Lung (tissue), 12 donors: ENCODE data around the gene KCNQ2. TPM values are rescaled to one million over a fixed set of nuclear protein-coding genes. Genes with fewer than 3 reads are reported as not detected.

Experiments
- ATAC-seq: fragments of 200-7000 bp; cut with Tn5 transposase; one replicate; pipeline ENCODE4 v1.9.1; 2020; ENCODE audit warnings: moderate number of reproducible peaks; ENCODE audit not compliant: insufficient read depth, low FRiP score
- DNase-seq, 3 donors: peaks; one replicate each; pipeline ENCODE4 v3.0.0-alpha.2; 2013 to 2017
- H3K27ac ChIP-seq, 2 donors: one replicate each; pipeline ENCODE4 v1.5.1; 2013; ENCODE audit warnings: mild to moderate bottlenecking in 2 of 2, moderate library complexity in 2 of 2, control low read depth in 1 of 2, inconsistent platforms in 1 of 2, low read depth in 1 of 2, low read length in 1 of 2
- H3K27me3 ChIP-seq, 3 donors: one replicate each; pipeline ENCODE4 v1.5.1; 2013; ENCODE audit warnings: low read length in 2 of 3; ENCODE audit not compliant: control insufficient read depth in 3 of 3, insufficient read depth in 3 of 3
- H3K36me3 ChIP-seq, 4 donors: one replicate each; pipeline ENCODE4 v1.5.1; 2013; ENCODE audit warnings: low read length in 4 of 4, mild to moderate bottlenecking in 1 of 4, moderate library complexity in 1 of 4; ENCODE audit not compliant: control insufficient read depth in 4 of 4, insufficient read depth in 4 of 4
- H3K4me1 ChIP-seq, 5 donors: one replicate each; pipeline ENCODE4 v1.5.1; 2013; ENCODE audit warnings: low read length in 5 of 5, mild to moderate bottlenecking in 2 of 5, moderate library complexity in 1 of 5; ENCODE audit not compliant: control insufficient read depth in 5 of 5, insufficient read depth in 5 of 5
- H3K4me3 ChIP-seq: one replicate; pipeline ENCODE4 v1.5.1; 2013; ENCODE audit warnings: mild to moderate bottlenecking, control low read depth, moderate library complexity
- H3K9ac ChIP-seq, 2 donors: one replicate each; pipeline ENCODE4 v1.5.1; 2013; ENCODE audit warnings: low read length in 2 of 2, control low read depth in 1 of 2; ENCODE audit not compliant: insufficient read depth in 1 of 2
- H3K9me3 ChIP-seq, 4 donors: one replicate each; pipeline ENCODE4 v1.5.1; 2013; ENCODE audit warnings: low read length in 3 of 4, mild to moderate bottlenecking in 1 of 4, moderate library complexity in 1 of 4; ENCODE audit not compliant: control insufficient read depth in 4 of 4, insufficient read depth in 3 of 4
- WGBS, 2 donors: extraction: QIAGEN DNeasy Blood & Tissue Kit; methylation state at CpG; one replicate each; pipeline ENCODE4 v1.1.7; 2013; 5-methylcytosine and 5-hydroxymethylcytosine counted together
- polyA plus RNA-seq, 2 donors: library from polyadenylated mRNA; stranded (reverse); fragments of 200-250 nt; gene quantifications; one replicate each; pipeline ENCODE4 v1.2.1, GENCODE V29; 2013
- total RNA-seq, 2 donors: library from RNA; depleted of rRNA in 1 of 2; stranded (reverse); fragments of >200 nt in 1 of 2; gene quantifications; one replicate each; pipeline ENCODE4 v1.2.1, GENCODE V29; 2014 to 2021
- TF ChIP-seq, protein P1 (sequence below): IDR thresholded peaks from 2 replicates; pipeline ENCODE4 v1.5.1; 2012; ENCODE audit warnings: mild to moderate bottlenecking; ENCODE audit errors: control extremely low read depth, extremely low read depth
- donor health status: control.
- donor health status: control.
- donor health status: Bipolar disorder and iron deficiency.
- donor health status: healthy.
- donor health status: DM: yes; HTN: yes; CAD: no.

The KCNQ2 gene
- total and polyA plus RNA-seq, 4 donors = 0.18 to 6.8 (median 0.28) TPM; not detected in 1

DNA sequence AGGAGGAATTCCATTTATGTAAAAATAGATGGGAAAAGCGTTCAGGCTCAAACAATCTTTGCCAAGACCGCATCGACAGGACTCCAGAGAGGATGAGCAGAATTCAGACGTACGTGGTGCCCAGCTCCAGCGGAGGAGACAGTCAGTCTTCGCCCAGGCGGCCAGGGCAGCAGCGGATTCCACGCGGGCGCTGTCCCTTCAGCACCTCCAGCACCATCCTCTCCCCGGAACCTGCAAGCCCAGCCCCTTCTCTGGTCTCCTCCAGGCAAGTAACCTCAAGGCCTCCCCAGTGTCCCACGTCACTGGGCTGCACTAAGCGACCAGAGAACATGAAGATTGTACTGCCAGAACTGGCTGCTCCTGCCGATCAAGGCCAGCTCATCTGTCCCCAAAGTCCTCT lies 2.8 kb upstream of the KCNQ2 start:
- Histone ChIP-seq H3K27ac (no peak overlapping the region), H3K36me3 (no peaks in the 10 kb centered on the region), H3K4me3 (no peak overlapping the region), H3K4me1 (peaks cover 0 to 6% (median 0%) of the 10 kb centered on the region in 5 donors), H3K9me3 (peaks cover 0 to 13% (median 0%) of the 10 kb centered on the region in 4 donors), H3K27me3 (peaks cover 22 to 57% (median 33%) of the 10 kb centered on the region in 3 donors), H3K9ac (no peak overlapping the region)
- 14 to 16% methylated on average over 16 of the region's 16 CpGs for WGBS, 2 donors
- DNase-seq (peak; percentile 46 to 65 (median 59)), ATAC-seq (no peak)
- TF ChIP-seq, protein P1, sequence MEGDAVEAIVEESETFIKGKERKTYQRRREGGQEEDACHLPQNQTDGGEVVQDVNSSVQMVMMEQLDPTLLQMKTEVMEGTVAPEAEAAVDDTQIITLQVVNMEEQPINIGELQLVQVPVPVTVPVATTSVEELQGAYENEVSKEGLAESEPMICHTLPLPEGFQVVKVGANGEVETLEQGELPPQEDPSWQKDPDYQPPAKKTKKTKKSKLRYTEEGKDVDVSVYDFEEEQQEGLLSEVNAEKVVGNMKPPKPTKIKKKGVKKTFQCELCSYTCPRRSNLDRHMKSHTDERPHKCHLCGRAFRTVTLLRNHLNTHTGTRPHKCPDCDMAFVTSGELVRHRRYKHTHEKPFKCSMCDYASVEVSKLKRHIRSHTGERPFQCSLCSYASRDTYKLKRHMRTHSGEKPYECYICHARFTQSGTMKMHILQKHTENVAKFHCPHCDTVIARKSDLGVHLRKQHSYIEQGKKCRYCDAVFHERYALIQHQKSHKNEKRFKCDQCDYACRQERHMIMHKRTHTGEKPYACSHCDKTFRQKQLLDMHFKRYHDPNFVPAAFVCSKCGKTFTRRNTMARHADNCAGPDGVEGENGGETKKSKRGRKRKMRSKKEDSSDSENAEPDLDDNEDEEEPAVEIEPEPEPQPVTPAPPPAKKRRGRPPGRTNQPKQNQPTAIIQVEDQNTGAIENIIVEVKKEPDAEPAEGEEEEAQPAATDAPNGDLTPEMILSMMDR = no peak

DNA sequence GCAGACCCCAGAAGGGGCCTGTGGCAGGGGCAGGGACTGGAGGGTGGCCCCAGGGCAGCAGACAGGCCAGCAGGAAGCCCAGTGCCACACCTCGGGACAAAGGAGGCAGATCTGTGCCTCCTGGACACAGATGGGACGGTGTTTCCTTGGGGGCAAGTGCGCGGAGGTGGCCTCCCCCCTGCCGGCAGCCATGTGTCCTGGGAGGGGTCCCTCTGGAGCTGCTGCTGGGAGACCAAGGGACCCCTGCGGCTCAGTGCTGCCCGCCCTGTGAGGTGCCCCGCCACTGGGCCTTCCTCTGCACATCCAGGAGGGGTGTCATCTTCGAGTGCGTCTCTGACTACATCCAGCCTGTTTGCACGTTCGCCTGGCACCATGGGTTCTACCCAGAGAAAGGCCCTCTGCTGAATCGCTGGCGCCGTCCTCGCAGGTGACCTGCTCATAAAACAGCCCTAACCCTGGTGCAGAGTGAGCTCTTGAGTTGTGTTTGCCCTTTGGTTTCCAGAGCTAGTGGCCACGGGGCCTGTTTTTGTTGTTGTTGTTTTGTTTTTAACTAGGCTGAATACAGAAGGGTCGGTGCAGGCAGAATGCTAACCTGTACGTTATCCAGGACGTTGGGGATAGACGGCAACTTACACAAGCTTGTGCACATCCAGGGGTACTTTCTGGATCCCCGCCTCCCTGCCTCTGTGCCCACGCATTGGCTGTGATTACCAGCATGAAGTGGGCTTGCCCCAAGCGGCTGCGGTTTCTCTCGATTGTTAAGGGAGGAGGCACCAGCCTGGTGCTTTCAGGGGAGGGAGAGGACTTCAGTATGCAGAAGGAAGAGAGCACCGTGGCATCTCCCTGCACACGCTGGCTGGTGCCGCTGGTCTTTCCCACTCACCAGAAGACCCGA lies 1.3 kb upstream of the KCNQ2 start:
- no peaks in the 10 kb centered on the region for H3K36me3 ChIP-seq
- H3K9ac ChIP-seq = no peak overlapping the region
- H3K27me3 ChIP-seq = peaks cover 30 to 54% (median 33%) of the 10 kb centered on the region in 3 donors
- no peak overlapping the region for H3K4me3 ChIP-seq
- WGBS, 2 donors = 35% methylated on average over 30 of the region's 30 CpGs
- TF ChIP-seq, protein P1 = no peak
- H3K4me1 ChIP-seq = peaks cover 0 to 8% (median 0%) of the 10 kb centered on the region in 5 donors
- H3K27ac ChIP-seq = no peak overlapping the region
- H3K9me3 ChIP-seq = peaks cover 0 to 10% (median 0%) of the 10 kb centered on the region in 4 donors
- ATAC-seq (no peak), DNase-seq (no peak)

DNA sequence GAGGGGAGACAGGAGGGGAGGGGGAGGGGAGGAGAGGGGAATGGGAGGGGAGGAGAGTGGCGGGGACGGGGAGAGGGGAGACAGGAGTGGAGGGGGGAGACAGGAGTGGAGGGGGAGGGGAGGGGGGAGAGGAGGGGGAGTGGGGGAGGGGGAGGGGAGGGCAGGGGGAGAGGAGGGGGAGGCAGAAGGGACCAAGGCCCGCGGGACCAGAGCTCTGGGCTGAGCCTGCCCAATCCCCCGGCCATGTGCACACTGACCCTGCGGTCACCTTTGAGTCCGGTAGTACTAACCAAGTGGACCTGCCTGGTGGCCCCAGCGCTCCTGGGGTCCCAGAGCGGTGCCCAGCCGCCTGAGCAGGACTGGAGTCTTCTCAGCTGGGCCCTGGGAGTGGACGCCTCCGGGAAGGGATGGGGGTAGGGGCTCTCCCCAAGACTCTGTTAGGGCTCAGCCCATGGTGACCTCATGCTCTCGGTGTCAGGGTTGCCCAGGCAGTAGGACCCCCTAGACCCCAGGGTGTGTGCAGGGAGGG lies 471 bp upstream of the KCNQ2 start:
- H3K9ac ChIP-seq = no peak overlapping the region
- H3K27me3 ChIP-seq = peaks cover 30 to 49% (median 30%) of the 10 kb centered on the region in 3 donors
- no peak overlapping the region for H3K4me3 ChIP-seq
- H3K36me3 ChIP-seq = no peaks in the 10 kb centered on the region
- TF ChIP-seq, protein P1 = no peak
- peaks cover 0 to 14% (median 0%) of the 10 kb centered on the region in 5 donors for H3K4me1 ChIP-seq
- WGBS, 2 donors = 46 to 58% methylated on average over 11 of the region's 13 CpGs
- DNase-seq (no peak), ATAC-seq (no peak)
- no peak overlapping the region for H3K27ac ChIP-seq
- H3K9me3 ChIP-seq = peaks cover 0 to 7% (median 0%) of the 10 kb centered on the region in 4 donors
